ENCODE results near the gene REEP2.

DNA sequence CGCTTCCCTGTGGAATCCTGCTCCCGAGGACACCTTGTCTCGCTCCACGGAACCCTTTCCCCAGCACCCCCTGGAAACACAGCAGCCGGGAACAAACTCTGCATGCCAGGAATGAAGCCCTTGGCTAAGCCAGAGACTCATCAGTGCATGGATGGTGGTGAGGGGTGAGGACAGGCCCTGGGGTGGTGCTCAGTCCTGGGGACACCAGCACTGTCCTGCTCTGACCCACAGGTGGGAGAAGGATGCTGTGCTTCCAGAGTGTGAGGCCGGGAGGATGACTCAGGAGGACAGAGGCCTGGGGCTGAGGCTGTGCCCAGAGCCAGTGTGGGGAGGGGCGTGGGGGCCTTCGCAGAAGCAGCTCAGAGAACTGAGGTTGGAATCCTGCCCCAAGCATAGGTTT lies 15.3 kb downstream of the REEP2 start:
- TF ChIP-seq, protein P1, sequence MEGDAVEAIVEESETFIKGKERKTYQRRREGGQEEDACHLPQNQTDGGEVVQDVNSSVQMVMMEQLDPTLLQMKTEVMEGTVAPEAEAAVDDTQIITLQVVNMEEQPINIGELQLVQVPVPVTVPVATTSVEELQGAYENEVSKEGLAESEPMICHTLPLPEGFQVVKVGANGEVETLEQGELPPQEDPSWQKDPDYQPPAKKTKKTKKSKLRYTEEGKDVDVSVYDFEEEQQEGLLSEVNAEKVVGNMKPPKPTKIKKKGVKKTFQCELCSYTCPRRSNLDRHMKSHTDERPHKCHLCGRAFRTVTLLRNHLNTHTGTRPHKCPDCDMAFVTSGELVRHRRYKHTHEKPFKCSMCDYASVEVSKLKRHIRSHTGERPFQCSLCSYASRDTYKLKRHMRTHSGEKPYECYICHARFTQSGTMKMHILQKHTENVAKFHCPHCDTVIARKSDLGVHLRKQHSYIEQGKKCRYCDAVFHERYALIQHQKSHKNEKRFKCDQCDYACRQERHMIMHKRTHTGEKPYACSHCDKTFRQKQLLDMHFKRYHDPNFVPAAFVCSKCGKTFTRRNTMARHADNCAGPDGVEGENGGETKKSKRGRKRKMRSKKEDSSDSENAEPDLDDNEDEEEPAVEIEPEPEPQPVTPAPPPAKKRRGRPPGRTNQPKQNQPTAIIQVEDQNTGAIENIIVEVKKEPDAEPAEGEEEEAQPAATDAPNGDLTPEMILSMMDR (IDR thresholded peaks at IDR 0.05), result no peak
- TF ChIP-seq POLR2A (IDR thresholded peaks at IDR 0.05), result no peak

Measured in uterus (tissue), 2 donors.